Kidney glomerular epithelial cell (primary cell): ENCODE data around the gene HDAC4.

Source experiments
- DNase-seq: peaks from one replicate; lab custom pipeline; 2025; lab: John Stamatoyannopoulos, UW

The HDAC4 gene

GRCh38 chr2:239104800-239105199 is 296.0 kb downstream of the HDAC4 start:
- no peak for DNase-seq

DNA sequence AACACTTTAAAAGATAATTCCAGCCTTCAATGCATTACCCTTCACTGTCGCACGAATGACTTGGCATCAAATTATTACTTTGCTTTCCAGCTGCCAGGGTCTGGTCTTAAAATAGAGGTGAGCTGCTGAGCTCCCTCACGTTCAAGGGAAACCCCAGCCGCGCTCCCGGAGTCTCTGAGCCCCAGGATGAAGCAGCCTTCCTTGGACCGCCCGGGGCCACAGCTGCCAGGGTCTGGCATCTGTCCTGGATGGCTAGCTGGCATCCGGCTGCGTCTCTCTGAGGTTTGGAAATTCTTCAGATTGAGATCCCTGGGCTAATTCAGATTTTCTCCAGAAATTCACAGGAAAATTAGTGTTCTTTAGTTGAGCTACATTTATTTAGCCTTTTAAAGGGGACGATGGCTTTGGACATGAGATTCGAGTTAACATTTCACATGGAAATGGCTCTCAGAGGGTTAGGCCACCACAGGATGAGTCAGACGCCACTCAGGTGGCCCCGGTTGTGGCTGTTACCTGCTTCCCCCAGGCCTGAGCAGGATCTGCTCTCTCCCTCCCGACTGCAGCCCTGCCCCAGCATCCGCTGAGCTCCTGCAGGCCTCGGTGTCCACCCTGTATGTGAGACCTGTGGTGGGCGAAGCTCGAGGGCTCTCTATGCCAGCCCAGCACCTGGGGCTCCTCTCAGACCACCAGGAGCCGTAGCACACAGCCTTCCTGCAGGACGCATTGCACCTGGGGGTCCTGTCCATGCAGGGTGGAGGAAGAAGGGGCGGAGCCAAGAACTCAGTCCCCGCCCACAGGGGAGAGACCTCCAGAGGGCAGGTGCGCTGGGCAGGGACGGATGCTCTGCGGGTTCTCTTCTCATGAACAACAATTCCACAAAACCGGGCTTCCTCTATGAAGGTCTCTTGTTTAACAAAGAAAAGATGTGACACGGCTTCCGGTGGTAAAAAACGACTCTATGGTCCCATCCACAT is 297.4 kb downstream of the HDAC4 start:
- no peak for DNase-seq

- DNase-seq = no peak
Measured at GRCh38 chr2:239102266-239102665, 298.6 kb downstream of the HDAC4 start.

DNA sequence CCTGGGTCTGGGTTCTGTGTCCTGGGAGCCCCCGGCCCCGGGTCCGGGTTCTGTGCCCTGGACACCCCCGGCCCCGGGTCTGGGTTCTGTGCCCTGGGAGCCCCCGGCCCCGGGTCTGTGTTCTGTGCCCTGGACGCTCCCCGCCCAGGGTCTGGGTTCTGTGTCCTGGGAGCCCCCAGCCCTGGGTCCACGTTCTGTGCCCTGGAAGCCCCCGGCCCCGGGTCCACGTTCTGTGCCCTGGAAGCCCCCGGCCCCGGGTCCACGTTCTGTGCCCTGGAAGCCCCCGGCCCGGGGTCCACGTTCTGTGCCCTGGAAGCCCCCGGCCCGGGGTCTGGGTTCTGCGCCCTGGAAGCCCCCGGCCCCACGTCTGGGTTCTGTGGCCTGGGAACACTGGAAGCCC is 299.0 kb downstream of the HDAC4 start:
- DNase-seq = no peak

DNA sequence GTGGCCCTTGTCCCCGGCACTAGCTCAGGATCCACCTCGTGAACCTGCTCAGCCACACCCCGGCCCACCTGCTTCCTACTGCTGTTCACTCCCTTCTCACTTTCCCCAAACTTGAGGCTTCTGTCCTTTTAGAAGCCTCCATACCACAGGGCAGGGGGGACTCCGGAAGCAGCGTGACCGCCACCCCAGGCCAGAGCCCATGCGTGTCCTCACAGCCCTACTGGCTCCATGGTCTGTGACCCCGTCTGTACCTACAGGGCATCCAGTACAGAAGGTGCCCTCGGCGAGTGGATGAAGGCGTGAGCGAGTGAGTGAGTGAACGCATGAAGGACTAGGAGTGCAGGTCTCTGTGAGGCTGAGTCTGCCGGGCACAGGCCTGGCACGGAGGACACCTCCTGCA is 299.7 kb downstream of the HDAC4 start:
- DNase-seq = no peak

DNA sequence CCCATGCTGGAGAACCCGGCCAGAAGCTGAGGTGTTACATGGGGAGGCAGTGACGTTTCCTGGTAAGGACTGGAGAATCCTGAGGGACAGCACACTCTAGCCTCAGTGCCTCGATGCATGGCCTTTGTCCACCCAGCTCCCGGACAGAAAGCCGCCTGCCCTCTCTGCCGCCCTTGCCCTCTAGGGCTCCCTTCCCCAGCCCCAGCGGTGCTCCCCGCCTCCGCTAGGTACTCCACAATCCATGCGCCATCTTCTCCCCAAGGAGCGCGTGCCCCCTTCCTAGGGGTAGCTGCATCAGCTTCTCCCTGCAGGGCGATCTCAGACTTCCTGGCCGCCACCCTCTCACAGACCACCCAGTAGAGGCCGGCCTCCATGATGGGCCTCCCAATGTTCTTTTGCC is 301.3 kb downstream of the HDAC4 start:
- no peak for DNase-seq

GRCh38 chr2:239098288-239098970 is 302.4 kb downstream of the HDAC4 start:
- no peak for DNase-seq

DNA sequence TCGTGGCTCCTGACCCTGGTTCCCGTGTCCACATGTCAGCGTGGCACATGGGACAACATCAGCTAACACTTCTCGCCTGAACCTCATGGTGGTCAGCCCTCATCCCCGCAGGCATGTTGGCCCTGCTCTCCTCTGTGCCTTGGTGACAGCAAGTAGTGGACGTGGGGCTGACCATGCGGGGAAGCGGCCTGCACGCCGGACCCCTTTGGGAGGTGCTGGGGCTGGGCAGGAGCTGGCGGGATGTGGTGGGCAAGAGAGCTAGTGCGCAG is 303.5 kb downstream of the HDAC4 start:
- DNase-seq = no peak

GRCh38 chr2:239096676-239097427 is 304.0 kb downstream of the HDAC4 start:
- no peak for DNase-seq

GRCh38 chr2:239095460-239096081 is 305.2 kb downstream of the HDAC4 start:
- no peak for DNase-seq

DNA sequence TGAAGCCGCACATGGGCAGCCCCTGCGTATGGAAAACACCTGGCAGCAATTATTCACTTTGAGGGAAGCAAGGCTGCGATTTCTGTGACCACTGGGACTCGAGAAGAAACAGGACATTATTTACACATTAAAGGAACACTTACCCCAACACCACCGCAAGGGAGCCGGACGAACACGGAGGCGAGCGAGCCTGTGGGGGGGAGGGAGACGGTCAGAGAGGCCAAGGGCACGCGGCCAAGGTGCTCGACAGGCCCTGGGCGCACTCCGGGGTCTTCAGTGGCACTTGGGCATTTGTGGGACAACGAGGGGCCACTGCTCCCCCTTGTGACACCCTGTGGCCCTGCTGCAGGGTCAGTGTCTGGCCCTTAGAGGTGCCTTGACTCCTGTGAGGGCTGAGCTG is 306.0 kb downstream of the HDAC4 start:
- no peak for DNase-seq

DNA sequence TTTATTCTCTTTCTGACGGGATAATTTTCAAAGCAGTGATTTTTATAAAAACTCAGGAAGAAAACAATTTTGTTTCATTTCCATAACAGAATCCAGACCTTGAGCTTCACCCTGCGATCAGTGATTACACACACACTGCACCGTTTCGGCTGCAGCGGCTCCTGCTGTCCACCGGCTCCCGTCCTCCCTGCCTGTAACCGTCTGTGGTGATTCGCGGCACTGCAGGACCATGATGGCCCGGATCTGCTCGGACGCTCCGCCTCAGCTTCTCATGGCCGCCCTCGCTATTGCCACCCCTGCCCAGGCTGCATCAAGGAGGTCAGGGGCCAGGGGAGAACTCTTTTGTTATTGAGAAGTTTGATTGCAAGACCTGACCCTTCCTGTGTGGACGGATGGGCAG is 306.9 kb downstream of the HDAC4 start:
- no peak for DNase-seq

DNA sequence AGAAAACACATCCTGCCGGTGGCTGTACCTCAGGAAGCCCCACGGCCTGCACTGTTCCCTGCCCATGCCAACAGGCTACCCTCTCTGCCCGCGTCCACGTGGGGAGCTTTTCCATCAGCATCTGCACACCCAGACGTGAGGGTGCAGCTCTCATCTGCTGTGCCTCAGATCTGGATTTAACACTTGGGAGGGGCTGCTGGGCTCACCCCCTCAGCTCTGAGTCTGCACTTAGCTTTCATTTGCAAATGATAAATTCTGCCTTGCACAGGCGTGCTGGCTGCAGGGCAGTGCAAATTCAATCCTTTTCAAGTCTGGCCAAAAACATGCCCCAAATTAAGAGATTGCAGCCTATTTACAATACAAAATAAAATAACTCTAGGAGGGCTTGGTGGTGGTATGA is 307.3 kb downstream of the HDAC4 start:
- DNase-seq = no peak

- no peak for DNase-seq
Measured at GRCh38 chr2:239092571-239093294, 308.1 kb downstream of the HDAC4 start.

- DNase-seq = no peak
Measured at GRCh38 chr2:239089884-239090283, 310.9 kb downstream of the HDAC4 start.

GRCh38 chr2:239087046-239087710 is 313.6 kb downstream of the HDAC4 start:
- DNase-seq = no peak

DNA sequence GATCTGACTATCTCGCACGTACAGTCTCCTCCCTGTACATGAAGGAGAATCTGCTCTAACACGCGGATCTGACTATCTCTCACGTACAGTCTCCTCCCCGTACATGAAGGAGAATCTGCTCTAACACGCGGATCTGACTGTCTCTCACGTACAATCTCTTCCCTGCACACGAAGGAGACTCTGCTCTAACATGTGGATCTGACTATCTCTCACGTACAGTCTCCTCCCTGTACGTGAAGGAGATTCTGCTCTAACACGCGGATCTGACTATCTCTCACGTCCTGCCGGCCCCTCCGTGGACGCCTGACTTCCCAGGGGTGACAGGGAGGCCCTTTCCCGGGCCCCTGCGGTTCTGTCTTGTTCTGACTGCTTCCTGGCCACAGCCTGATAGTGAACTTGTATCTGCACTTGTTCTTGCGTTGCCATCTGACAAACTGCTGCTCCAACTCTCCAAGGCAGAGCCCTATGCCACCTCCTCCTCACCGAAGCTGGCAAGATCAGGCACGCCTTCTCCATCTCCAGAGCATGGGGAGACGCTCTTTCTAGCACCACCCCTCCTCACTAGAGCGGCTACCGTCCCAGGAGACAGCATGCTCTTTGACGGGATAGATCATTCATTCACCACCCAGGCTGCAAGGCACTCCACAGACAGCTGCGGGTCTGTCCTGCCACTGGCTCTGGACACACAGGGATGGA is 314.3 kb downstream of the HDAC4 start:
- no peak for DNase-seq

- DNase-seq = no peak
Measured at GRCh38 chr2:239085201-239085992, 315.4 kb downstream of the HDAC4 start.

DNA sequence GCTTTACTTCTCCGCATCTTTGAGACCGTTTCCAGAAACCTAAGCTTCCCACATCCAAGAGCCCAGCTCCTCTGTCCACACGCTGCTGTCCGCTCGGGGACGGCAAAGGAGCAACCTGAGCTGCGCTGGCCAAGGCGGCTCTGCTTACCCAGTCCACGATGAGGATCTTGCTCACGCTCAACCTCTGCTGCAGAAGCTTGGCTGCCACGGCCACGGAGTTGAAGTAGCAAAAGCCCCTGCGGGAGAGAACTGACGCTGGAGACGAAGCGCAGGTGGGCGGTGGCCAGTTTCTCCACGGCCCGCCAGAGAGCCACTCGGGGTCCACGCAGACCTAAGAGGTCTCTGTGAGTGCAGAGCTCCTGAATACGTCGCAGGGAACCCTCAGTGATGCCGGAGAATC is 316.8 kb downstream of the HDAC4 start:
- DNase-seq = no peak

GRCh38 chr2:239082425-239082824 is 318.4 kb downstream of the HDAC4 start:
- no peak for DNase-seq
